ENCODE measurements around the gene SPEG.

DNA sequence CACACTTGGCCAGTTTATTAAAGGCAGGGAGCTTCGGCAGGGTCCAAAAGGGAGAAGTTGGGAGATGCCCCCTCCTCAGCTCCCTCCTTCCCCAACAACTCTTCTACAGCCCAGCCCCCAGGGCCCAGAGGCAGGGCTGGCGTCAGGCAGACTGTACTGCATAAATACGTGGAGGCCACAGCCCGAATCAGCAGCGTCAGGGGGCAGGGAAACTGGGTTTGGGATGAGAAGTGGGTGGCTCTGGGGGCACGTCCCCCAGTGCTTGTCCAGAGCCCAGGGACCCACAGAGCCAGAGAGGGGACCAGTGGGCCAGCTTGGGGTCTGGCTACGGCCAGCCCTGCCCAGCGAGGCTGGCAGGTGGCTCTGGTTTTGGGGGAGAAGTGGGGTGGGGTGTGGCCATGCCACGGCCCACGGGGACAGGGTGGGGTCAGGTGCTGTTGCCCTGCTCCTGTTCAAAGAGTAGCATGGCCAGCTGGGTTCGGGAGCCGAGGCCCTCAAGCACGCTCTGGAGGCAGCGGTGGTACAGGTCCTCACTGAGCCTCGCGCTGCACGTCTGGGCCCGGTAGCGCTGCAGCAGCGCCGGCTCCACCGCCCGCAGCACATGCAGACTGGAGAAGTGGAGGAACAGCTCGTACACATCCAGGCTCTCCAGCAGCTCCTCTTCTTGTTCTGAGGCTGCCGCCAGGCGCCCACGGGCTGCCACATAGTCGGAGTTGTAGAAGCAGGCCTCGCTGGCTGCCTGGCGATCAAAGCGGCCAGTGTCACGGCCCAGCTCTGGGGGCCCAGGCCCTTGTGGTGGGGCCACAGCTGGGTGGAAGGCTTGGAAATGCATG lies 104.5 kb downstream of the SPEG start:
- TF ChIP-seq, protein P1, sequence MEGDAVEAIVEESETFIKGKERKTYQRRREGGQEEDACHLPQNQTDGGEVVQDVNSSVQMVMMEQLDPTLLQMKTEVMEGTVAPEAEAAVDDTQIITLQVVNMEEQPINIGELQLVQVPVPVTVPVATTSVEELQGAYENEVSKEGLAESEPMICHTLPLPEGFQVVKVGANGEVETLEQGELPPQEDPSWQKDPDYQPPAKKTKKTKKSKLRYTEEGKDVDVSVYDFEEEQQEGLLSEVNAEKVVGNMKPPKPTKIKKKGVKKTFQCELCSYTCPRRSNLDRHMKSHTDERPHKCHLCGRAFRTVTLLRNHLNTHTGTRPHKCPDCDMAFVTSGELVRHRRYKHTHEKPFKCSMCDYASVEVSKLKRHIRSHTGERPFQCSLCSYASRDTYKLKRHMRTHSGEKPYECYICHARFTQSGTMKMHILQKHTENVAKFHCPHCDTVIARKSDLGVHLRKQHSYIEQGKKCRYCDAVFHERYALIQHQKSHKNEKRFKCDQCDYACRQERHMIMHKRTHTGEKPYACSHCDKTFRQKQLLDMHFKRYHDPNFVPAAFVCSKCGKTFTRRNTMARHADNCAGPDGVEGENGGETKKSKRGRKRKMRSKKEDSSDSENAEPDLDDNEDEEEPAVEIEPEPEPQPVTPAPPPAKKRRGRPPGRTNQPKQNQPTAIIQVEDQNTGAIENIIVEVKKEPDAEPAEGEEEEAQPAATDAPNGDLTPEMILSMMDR (IDR thresholded peaks at IDR 0.05): no peak
- no peak for TF ChIP-seq POLR2A (IDR thresholded peaks at IDR 0.05)

All from body of pancreas (tissue), 4 donors.